Neuron (in vitro differentiated cells): ENCODE measurements around the gene SUFU.

ENCODE experiments used
- H2AFZ ChIP-seq: one replicate; pipeline ENCODE4 v1.6.1; 2013; ENCODE audit warnings: low read depth, mild to moderate bottlenecking, inconsistent platforms, low read length, moderate library complexity
- H3K27me3 ChIP-seq: one replicate; pipeline ENCODE4 v1.6.1; 2013; ENCODE audit warnings: low read length; ENCODE audit not compliant: insufficient read depth
- H3K36me3 ChIP-seq: one replicate; pipeline ENCODE4 v1.6.1; 2013; ENCODE audit warnings: low read length; ENCODE audit not compliant: insufficient read depth
- H3K4me1 ChIP-seq: one replicate; pipeline ENCODE4 v1.6.1; 2013; ENCODE audit warnings: low read length; ENCODE audit not compliant: insufficient read depth
- H3K4me3 ChIP-seq: 2 replicates; pipeline ENCODE4 v1.5.1; 2013; ENCODE audit warnings: mild to moderate bottlenecking, low read length, moderate library complexity
- H3K9me3 ChIP-seq: one replicate; pipeline ENCODE4 v1.6.1; 2013; ENCODE audit warnings: low read length

SUFU gene

GRCh38 chr10:102468683-102469082, 35.1 kb upstream of the SUFU start:
- Histone ChIP-seq H3K4me1 (no peaks in the 10 kb centered on the region), H3K9me3 (no peaks in the 10 kb centered on the region), H2AFZ (no peak overlapping the region), H3K4me3 (no peak overlapping the region), H3K27me3 (no peaks in the 10 kb centered on the region), H3K36me3 (no peaks in the 10 kb centered on the region)

GRCh38 chr10:102470579-102471546, 32.9 kb upstream of the SUFU start:
- Histone ChIP-seq H3K9me3 (no peaks in the 10 kb centered on the region), H3K4me1 (no peaks in the 10 kb centered on the region), H3K4me3 (no peak overlapping the region), H3K27me3 (no peaks in the 10 kb centered on the region), H3K36me3 (peaks cover 4% of the 10 kb centered on the region), H2AFZ (no peak overlapping the region)

GRCh38 chr10:102473445-102474331, 30.1 kb upstream of the SUFU start:
- Histone ChIP-seq H3K36me3 (peaks cover 7% of the 10 kb centered on the region), H3K9me3 (no peaks in the 10 kb centered on the region), H2AFZ (no peak overlapping the region), H3K4me1 (no peaks in the 10 kb centered on the region), H3K27me3 (no peaks in the 10 kb centered on the region), H3K4me3 (no peak overlapping the region)

DNA sequence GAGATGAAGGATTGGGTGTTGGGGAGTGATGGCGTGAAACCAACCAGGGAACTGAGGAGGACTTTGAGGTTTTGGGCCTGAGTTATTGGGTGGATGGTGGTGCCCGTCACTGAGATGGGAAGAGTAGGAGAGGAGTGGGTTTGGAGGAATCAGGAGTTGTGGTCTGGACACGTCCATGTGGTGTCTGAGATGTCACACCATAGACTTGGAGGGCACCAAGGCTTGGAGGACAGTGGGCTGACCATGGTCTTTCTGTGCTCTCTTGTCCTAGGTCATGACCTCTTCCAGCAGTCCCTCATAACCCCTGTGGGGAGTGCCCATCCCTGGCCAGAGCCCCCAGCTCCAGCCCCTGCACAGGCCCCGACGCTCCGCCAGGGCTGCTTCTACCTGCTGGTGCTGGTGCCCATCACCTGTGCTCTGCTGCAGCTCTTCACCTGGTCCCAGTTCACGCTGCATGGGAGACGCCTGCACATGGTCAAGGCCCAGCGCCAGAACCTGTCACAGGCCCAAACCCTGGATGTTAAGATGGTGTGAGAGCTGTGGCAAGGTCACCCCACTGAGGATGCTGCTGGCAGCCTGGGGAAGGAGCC, 28.2 kb upstream of the SUFU start:
- Histone ChIP-seq H3K4me1 (no peaks in the 10 kb centered on the region), H3K9me3 (no peaks in the 10 kb centered on the region), H2AFZ (no peak overlapping the region), H3K36me3 (peaks cover 9% of the 10 kb centered on the region), H3K4me3 (no peak overlapping the region), H3K27me3 (no peaks in the 10 kb centered on the region)

GRCh38 chr10:102476466-102477141, 27.2 kb upstream of the SUFU start:
- no peaks in the 10 kb centered on the region for H3K27me3 ChIP-seq

DNA sequence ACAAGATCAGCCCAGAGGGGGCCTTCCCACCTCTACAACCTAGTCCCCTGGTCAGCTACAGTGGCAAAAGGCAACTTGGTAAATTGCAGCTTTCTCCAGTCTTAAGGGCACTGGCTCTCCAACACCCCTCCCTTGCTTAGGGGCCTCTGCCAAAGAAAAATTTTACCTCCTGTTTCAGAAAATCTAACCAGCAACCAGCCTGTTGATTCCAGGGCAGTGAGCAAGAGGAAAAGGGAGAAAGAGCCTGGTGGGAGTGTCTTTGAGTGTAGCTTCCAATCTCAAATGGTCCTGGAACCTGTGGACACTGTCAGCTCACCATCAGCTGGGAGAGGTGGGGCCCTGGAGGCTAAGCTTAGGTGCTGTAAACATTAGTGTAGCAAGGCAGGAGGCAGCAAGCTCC, 24.1 kb upstream of the SUFU start:
- peaks cover 49% of the 10 kb centered on the region for H3K36me3 ChIP-seq
- H3K9me3 ChIP-seq, result no peaks in the 10 kb centered on the region
- H3K27me3 ChIP-seq, result no peaks in the 10 kb centered on the region
- no peak overlapping the region for H3K4me3 ChIP-seq
- no peaks in the 10 kb centered on the region for H3K4me1 ChIP-seq
- no peak overlapping the region for H2AFZ ChIP-seq

More at GRCh38 chr10:102476466-102477141, 27.2 kb upstream of the SUFU start:
- Histone ChIP-seq H3K9me3 (no peaks in the 10 kb centered on the region), H2AFZ (no peak overlapping the region), H3K4me1 (no peaks in the 10 kb centered on the region), H3K36me3 (peaks cover 20% of the 10 kb centered on the region), H3K4me3 (no peak overlapping the region)

DNA sequence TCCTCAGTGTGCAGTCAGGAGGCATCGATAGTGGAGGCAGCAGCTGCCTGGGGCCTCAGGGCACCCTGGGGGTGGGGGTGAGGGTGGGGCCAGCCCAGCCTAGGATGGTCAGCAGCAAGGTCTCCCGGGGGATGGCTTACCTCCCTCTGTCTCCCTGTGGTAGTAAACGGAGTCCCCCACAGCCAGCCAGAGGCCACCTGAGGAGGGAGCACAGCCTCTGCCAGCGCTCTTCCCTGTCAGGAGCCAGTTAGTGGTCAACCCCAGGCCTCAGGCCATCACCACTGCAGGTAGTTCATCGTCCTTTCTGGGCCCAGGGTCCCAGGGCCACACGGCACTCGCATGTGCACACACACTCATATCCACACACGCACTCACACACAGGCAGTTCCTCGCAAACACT, 23.4 kb upstream of the SUFU start:
- Histone ChIP-seq H3K4me3 (no peak overlapping the region), H3K27me3 (no peaks in the 10 kb centered on the region), H3K4me1 (no peaks in the 10 kb centered on the region), H3K36me3 (peaks cover 55% of the 10 kb centered on the region), H2AFZ (no peak overlapping the region), H3K9me3 (no peaks in the 10 kb centered on the region)

DNA sequence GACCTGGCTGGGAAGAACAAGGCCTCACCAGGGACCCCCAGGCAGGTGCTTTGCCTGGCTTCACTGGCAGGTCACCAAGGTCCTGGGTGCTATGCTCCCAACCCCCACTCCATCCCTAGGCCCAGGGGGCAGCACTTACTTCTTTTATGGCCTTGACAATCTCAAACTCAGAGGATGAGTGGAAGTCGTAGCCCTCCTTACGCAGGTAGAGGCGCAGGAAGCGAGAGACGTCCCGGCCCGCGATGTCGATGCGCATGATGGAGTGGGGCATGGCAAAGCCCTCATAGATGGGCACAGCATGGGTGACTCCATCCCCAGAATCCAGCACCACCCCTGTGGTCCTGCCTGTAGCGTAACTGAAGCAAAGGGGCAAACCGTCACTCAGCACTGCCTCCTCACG, 19.8 kb upstream of the SUFU start:
- Histone ChIP-seq H3K4me3 (no peak overlapping the region), H3K4me1 (no peaks in the 10 kb centered on the region), H3K36me3 (peaks cover 80% of the 10 kb centered on the region)

GRCh38 chr10:102485093-102485784, 18.5 kb upstream of the SUFU start:
- H3K27me3 ChIP-seq, result no peaks in the 10 kb centered on the region

More for the DNA sequence above, 19.8 kb upstream of the SUFU start:
- Histone ChIP-seq H3K27me3 (no peaks in the 10 kb centered on the region), H2AFZ (no peak overlapping the region), H3K9me3 (no peaks in the 10 kb centered on the region)

GRCh38 chr10:102491136-102491535, 12.6 kb upstream of the SUFU start:
- Histone ChIP-seq H3K27me3 (no peaks in the 10 kb centered on the region), H3K4me1 (no peaks in the 10 kb centered on the region), H2AFZ (no peak overlapping the region), H3K4me3 (no peak overlapping the region), H3K36me3 (peaks cover 54% of the 10 kb centered on the region), H3K9me3 (no peaks in the 10 kb centered on the region)

More at GRCh38 chr10:102485093-102485784, 18.5 kb upstream of the SUFU start:
- H3K4me3 ChIP-seq, result no peak overlapping the region
- no peaks in the 10 kb centered on the region for H3K4me1 ChIP-seq
- peaks cover 84% of the 10 kb centered on the region for H3K36me3 ChIP-seq
- H3K9me3 ChIP-seq, result no peaks in the 10 kb centered on the region
- no peak overlapping the region for H2AFZ ChIP-seq

DNA sequence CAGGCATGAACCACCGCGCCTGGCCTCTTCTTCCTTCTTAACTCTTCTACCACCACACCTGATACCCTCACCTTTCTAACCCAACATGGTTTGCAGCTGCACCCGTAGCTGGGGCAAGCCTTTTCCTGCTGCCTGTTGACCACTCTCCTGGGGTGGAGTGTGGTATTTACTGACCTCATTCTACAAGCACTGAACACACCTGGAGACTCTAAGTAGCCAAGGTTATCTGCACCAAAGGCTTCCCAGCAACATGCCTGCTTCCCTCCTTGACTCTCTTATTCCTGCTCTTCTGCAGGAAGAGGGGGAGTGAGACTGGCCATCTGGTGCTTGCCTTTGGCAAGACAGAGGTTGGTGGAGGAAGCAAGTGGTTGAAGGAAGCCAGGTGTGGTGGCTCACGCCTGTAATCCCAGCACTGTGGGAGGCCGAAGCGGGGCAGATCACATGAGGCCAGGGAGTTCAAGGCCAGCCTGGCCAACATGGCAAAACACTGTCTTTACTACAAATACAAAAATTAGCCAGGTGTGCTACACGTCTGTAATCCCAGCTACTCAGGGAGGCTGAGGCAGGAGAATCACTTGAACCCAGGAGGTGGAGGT, 11.3 kb upstream of the SUFU start:
- H3K4me1 ChIP-seq, result no peaks in the 10 kb centered on the region
- H3K27me3 ChIP-seq, result no peaks in the 10 kb centered on the region
- peaks cover 46% of the 10 kb centered on the region for H3K36me3 ChIP-seq
- H3K9me3 ChIP-seq, result no peaks in the 10 kb centered on the region
- no peak overlapping the region for H2AFZ ChIP-seq
- H3K4me3 ChIP-seq, result no peak overlapping the region

GRCh38 chr10:102492983-102493382, 10.8 kb upstream of the SUFU start:
- no peak overlapping the region for H2AFZ ChIP-seq
- peaks cover 43% of the 10 kb centered on the region for H3K36me3 ChIP-seq
- no peaks in the 10 kb centered on the region for H3K9me3 ChIP-seq
- no peaks in the 10 kb centered on the region for H3K27me3 ChIP-seq
- H3K4me3 ChIP-seq, result no peak overlapping the region
- no peaks in the 10 kb centered on the region for H3K4me1 ChIP-seq
